ENCODE results near the gene RECQL5.

RECQL5 gene

GRCh38 chr17:75703591-75703990 lies 36.6 kb upstream of the RECQL5 start:
- DNase-seq (ENCODE audit: extremely low spot score): no peak
- CTCF ChIA-PET: interaction anchor here (0.8 kb wide), 1 partner anchor 46 kb away, joined by 3 read pairs; no protein-coding TSS in a partner anchor
- POLR2A ChIA-PET: interaction anchor here (1.3 kb wide), 2 partner anchors 37 to 76 kb away, joined by 4 read pairs; partner anchors contain the start of genes RECQL5 and SAP30BP

GRCh38 chr17:75703191-75703590 lies 36.2 kb upstream of the RECQL5 start:
- DNase-seq (ENCODE audit: extremely low spot score): no peak
- TF ChIP-seq ELF4 (IDR thresholded peaks at IDR 0.05): no peak
- POLR2A ChIA-PET: interaction anchor here (1.3 kb wide), 2 partner anchors 36 to 77 kb away, joined by 4 read pairs; partner anchors contain the start of genes RECQL5 and SAP30BP
- CTCF ChIA-PET: interaction anchor here (0.8 kb wide), 1 partner anchor 47 kb away, joined by 3 read pairs; no protein-coding TSS in a partner anchor

More at GRCh38 chr17:75703591-75703990, 36.6 kb upstream of the RECQL5 start:
- TF ChIP-seq FOXA1 (IDR thresholded peaks at IDR 0.05) (no peak), FOXK2 (IDR thresholded peaks at IDR 0.05) (no peak), HDGF (IDR thresholded peaks at IDR 0.05; ENCODE audit: borderline replicate concordance) (no peak), ELF4 (IDR thresholded peaks at IDR 0.05) (no peak), CTBP1 (IDR thresholded peaks at IDR 0.05; ENCODE audit: borderline replicate concordance) (no peak), TARDBP (IDR thresholded peaks at IDR 0.05) (no peak), SP1 (IDR thresholded peaks at IDR 0.05) (no peak), ZNF384 (IDR thresholded peaks at IDR 0.05) (no peak), NFRKB (IDR thresholded peaks at IDR 0.05) (no peak), ARNT (IDR thresholded peaks at IDR 0.05) (no peak)
- TF ChIP-seq, protein P1, sequence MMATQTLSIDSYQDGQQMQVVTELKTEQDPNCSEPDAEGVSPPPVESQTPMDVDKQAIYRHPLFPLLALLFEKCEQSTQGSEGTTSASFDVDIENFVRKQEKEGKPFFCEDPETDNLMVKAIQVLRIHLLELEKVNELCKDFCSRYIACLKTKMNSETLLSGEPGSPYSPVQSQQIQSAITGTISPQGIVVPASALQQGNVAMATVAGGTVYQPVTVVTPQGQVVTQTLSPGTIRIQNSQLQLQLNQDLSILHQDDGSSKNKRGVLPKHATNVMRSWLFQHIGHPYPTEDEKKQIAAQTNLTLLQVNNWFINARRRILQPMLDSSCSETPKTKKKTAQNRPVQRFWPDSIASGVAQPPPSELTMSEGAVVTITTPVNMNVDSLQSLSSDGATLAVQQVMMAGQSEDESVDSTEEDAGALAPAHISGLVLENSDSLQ (IDR thresholded peaks at IDR 0.05): no peak

DNA sequence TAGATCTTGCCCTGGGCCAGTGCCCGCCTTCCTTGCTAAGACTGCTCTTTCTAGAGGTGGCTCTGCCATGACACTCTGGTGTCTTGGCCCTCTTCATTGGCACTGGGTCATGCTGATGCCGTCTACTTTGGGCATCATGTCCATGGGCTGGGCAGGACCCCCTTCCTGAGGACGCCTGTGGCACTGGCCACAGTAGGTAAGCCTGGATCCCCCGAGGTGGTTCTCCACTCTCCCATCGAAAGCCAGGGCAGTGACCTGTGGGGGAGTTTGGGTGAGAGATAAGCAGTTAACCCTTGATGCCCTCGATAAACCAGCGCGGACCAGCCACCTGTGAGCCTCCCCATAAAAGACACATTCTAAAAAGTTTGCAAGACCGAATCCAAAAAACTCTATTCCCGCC lies 34.3 kb upstream of the RECQL5 start:
- no peak for DNase-seq (ENCODE audit: extremely low spot score)
- POLR2A ChIA-PET: no interaction called here
- CTCF ChIA-PET: no interaction called here
- TF ChIP-seq HDGF (IDR thresholded peaks at IDR 0.05; ENCODE audit: borderline replicate concordance) (no peak), LEF1 (IDR thresholded peaks at IDR 0.05; ENCODE audit: borderline replicate concordance) (no peak), CTBP1 (IDR thresholded peaks at IDR 0.05; ENCODE audit: borderline replicate concordance) (no peak), ELF4 (IDR thresholded peaks at IDR 0.05) (no peak), SUZ12 (IDR thresholded peaks at IDR 0.05) (no peak)

DNA sequence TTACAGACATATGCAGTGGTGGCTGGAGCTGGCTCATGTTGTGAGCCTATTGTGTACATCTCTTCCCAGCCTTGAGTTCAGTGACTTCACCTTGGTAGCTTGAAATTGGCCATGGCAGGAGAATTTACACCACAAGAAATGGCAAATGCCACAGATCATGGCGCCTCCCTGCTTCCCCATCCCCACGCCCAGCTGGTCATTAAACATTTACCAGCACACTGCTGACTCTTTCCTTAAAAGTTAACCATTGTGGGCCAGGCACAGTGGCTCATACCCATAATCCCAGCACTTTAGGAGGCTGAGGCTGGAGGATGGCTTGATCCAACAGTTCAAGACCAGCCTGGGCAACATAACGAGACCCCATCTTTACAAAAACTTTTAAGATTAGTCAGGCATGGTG lies 31.7 kb upstream of the RECQL5 start:
- CTCF ChIA-PET: no interaction called here
- DNase-seq (ENCODE audit: extremely low spot score): no peak
- TF ChIP-seq FOXK2 (IDR thresholded peaks at IDR 0.05) (no peak), FOXA1 (IDR thresholded peaks at IDR 0.05) (no peak), FOXM1 (IDR thresholded peaks at IDR 0.05; ENCODE audit: borderline replicate concordance) (no peak), CTBP1 (IDR thresholded peaks at IDR 0.05; ENCODE audit: borderline replicate concordance) (no peak), BHLHE40 (IDR thresholded peaks at IDR 0.05; ENCODE audit: borderline replicate concordance) (no peak), SP1 (IDR thresholded peaks at IDR 0.05) (no peak), ARNT (IDR thresholded peaks at IDR 0.05) (no peak), L3MBTL2 (conservative IDR thresholded peaks at IDR 0.05) (no peak), NFRKB (IDR thresholded peaks at IDR 0.05) (no peak), SUZ12 (IDR thresholded peaks at IDR 0.05) (no peak), TARDBP (IDR thresholded peaks at IDR 0.05) (no peak), LEF1 (IDR thresholded peaks at IDR 0.05; ENCODE audit: borderline replicate concordance) (no peak), ELF4 (IDR thresholded peaks at IDR 0.05) (no peak), ZNF384 (IDR thresholded peaks at IDR 0.05) (no peak), HDGF (IDR thresholded peaks at IDR 0.05; ENCODE audit: borderline replicate concordance) (no peak)
- TF ChIP-seq, protein P1 (IDR thresholded peaks at IDR 0.05): no peak
- POLR2A ChIA-PET: no interaction called here

DNA sequence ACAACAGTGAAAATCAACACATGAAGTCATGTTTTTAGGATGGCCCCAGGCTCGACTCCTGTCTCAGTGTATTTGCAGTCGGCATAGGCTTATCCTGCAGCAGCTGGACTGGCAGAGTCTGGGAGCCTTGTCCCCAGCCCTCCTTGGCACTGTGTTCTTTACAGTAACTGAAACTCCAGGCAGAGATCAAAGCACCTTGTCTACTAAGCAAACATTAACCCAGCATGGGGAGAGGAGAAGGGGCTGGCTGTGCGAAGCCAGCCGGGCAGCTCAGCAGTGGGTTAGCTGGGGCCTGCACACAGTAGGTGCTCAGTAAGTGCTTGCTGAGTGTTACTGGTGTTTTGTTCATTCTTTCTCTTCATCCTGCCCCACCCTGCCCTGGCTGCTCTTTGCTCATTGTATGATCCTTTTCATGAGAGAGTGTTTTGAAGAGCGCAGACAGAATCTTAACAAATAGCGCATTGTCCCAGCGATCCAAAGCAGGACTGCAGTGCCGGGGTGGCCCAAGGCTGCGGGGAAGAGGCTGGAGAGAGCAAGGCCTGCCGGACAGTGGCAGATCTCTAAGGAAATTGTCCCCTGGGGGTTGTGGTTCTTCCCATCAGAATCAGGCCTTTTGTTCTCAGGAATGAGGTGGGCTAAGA lies 30.8 kb upstream of the RECQL5 start:
- CTCF ChIA-PET: no interaction called here

DNA sequence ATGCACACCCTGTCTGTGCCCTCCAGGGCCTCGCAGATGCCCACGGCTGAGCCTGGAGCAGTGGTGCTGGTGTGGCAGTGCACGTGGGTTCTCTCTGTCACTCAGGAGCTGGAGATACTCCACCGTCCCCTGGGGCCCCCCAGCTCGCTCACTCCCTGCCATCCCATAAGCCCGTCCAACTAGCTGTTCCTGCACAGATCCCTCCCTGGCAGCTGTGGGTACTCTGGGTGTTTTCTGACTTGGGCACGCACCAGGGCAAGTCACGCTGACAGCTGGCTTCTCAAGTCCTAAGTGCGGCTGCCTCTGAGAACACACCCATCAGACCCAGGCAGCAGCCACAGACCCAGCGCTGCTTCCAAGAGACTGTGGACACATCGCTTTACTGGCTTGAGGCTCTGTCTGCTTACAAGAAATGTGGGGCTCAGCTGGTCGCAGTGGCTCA lies 28.9 kb upstream of the RECQL5 start:
- ChIA-PET POLR2A (no interaction called here), CTCF (interaction anchor here (0.7 kb wide), 1 partner anchor 579 kb away, joined by 3 read pairs; no protein-coding TSS in a partner anchor)
- TF ChIP-seq CTBP1 (IDR thresholded peaks at IDR 0.05; ENCODE audit: borderline replicate concordance) (no peak), FOXA1 (IDR thresholded peaks at IDR 0.05) (no peak), BHLHE40 (IDR thresholded peaks at IDR 0.05; ENCODE audit: borderline replicate concordance) (no peak), FOXK2 (IDR thresholded peaks at IDR 0.05) (no peak), ELF4 (IDR thresholded peaks at IDR 0.05) (no peak), SUZ12 (IDR thresholded peaks at IDR 0.05) (no peak), NFRKB (IDR thresholded peaks at IDR 0.05) (no peak)
- no peak for DNase-seq (ENCODE audit: extremely low spot score)

More for the DNA sequence above, 30.8 kb upstream of the RECQL5 start:
- DNase-seq (ENCODE audit: extremely low spot score): no peak
- TF ChIP-seq SP1 (IDR thresholded peaks at IDR 0.05) (no peak), CTBP1 (IDR thresholded peaks at IDR 0.05; ENCODE audit: borderline replicate concordance) (no peak), NFRKB (IDR thresholded peaks at IDR 0.05) (no peak), FOXK2 (IDR thresholded peaks at IDR 0.05) (no peak)
- POLR2A ChIA-PET: no interaction called here

GRCh38 chr17:75695141-75695829 lies 28.3 kb upstream of the RECQL5 start:
- DNase-seq (ENCODE audit: extremely low spot score): no peak
- TF ChIP-seq NFRKB (IDR thresholded peaks at IDR 0.05) (no peak), L3MBTL2 (conservative IDR thresholded peaks at IDR 0.05) (no peak), SP1 (IDR thresholded peaks at IDR 0.05) (no peak), HDGF (IDR thresholded peaks at IDR 0.05; ENCODE audit: borderline replicate concordance) (no peak), SUZ12 (IDR thresholded peaks at IDR 0.05) (no peak), ELF4 (IDR thresholded peaks at IDR 0.05) (no peak), TARDBP (IDR thresholded peaks at IDR 0.05) (no peak), FOXM1 (IDR thresholded peaks at IDR 0.05; ENCODE audit: borderline replicate concordance) (no peak), ZNF384 (IDR thresholded peaks at IDR 0.05) (no peak), BHLHE40 (IDR thresholded peaks at IDR 0.05; ENCODE audit: borderline replicate concordance) (no peak), LEF1 (IDR thresholded peaks at IDR 0.05; ENCODE audit: borderline replicate concordance) (no peak), CTBP1 (IDR thresholded peaks at IDR 0.05; ENCODE audit: borderline replicate concordance) (no peak)
- TF ChIP-seq, protein P1 (IDR thresholded peaks at IDR 0.05): no peak
- CTCF ChIA-PET: no interaction called here
- POLR2A ChIA-PET: no interaction called here

All from HEK293T (cell line).